Activated T-cell treated with anti-CD3 and anti-CD28 coated beads for 24 hours (primary cell): Measurements from ENCODE around the gene MEGF6.

ENCODE experiments used
- DNase-seq: peaks from one replicate; pipeline ENCODE4 v3.0.0-alpha.2; 2020; ENCODE audit warnings: low read depth

Gene MEGF6

DNA sequence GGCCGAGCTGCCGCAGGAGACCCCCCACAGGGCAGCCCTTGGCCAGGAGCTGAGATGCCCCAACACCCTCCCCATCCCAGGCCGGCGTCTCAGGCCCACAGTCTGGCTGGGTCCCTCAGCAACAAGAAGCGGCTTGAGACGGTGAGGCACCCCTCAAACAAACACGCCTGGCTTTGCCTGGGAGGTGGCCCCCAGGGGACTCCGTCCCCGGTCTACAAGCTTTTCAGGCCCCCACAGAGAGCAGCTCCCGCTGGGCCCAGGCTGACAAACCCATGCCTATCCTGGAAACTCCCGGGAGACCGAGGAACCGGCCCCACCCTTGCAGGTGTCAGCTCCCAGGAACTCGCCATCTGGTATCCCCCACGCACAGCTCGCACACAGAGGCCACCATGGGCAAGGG, 89.9 kb downstream of the MEGF6 start:
- no peak for DNase-seq

DNA sequence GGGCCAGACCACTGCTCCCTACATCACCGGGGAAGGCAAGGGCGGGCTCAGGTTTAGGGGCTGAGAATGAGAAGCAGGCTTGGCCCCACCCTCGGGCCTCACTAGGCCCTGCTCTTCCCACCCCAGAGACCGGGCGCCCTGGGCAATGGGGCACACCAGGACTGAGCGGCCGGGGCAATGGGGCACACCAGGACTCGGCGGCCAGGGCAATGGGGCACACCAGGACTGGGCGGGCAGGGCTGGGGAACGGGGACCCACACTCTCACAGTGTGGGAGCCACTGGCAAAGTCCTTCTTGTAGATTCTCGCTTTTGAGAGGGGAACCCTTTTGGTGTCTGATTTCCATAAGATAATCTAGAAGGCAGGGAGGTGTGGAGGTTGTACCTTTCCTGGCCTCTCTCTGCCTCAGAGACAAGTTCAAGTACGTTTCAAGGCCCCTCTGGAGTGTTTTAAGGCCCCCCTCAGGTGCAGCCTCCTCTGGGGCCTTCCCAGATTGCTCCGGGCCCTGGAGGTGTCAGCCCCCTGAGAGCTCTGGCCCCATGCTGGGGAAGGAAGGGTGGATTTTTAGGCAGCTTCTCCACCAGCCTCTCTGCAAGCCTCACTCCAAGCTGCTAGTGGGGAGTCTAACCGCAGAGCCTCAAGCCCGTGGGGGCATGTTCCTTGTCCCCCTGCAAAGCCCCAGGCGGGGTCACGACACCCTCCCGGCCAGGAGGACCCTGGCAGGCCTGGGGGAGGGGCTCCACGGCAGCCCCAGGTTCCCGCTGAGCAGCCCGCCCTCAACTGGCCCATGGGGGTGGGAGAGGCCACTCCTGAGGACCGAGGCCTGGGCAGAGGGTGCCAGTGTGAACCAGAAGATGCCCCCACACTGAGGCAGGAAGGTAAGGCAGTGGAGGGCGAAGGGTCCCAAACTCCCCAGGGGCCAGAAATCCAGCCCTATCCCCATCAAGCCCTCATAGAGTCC, 90.6 kb downstream of the MEGF6 start:
- no peak for DNase-seq

DNA sequence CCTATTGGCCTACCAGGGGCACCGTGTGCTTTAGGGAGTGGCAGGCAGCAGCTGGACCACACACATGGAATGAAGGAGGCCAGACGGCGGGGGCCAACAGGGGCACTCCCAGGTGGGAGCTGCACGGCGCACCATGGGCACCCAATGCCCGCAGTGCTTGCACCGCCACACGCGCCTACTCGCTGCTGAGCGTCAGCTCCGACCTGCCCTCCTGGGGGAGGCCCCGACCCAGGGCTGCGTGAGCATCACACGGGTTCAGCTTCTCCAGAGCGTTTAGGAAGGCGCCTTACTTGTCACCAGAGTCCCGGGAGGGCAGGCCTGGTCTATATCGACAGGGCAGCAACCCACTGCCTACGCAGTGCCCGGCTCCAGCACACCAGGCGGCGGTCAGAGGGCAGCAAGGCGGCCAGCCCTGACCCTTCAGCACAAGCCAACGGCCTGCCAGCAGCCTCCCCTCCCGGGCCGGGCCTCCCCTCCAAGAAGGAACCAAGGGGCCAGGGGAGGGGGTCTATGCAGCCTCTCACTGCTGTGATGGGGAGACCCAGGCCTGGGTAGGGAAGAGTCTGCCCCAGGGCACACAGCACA, 91.9 kb downstream of the MEGF6 start:
- DNase-seq, result no peak

DNA sequence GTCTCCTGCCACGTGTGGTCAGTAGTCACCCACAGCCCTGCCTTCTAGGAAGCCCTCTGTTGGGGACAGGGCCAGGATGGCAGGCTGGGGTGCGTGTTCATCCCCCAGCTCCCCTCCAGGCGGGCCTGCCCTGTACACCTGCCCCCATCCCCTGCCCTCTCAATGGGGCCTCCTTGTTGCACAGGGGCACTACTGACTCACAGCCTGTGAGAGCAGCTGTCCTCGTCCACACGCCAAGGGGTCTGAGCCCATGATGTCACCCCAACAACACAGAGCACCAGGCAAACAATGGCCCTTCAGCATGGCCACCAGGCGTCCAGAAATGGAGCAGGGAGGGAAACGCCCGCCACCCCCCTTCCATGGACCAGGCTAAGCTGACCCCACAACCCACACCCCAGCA, 92.6 kb downstream of the MEGF6 start:
- no peak for DNase-seq

DNA sequence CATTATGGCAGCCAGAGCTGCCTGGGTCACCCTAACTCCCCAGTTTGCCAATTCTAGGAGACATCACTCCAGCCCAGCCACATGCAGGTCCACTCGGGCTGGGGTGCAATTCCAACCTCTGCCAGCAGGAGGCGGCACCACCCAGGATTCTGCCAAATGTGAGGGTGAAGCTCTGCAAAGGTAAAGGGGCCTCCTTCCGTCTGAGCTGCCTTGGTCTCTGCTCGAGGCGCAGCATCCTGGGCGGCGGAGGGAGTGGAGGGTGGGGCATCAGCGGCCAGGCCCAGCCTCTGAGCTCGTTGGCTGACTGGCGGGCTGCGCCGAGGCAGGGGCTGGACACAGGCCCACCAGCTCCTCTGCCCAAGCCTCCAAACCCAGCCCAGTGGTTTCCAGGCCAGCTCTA, 93.1 kb downstream of the MEGF6 start:
- DNase-seq, result no peak

DNA sequence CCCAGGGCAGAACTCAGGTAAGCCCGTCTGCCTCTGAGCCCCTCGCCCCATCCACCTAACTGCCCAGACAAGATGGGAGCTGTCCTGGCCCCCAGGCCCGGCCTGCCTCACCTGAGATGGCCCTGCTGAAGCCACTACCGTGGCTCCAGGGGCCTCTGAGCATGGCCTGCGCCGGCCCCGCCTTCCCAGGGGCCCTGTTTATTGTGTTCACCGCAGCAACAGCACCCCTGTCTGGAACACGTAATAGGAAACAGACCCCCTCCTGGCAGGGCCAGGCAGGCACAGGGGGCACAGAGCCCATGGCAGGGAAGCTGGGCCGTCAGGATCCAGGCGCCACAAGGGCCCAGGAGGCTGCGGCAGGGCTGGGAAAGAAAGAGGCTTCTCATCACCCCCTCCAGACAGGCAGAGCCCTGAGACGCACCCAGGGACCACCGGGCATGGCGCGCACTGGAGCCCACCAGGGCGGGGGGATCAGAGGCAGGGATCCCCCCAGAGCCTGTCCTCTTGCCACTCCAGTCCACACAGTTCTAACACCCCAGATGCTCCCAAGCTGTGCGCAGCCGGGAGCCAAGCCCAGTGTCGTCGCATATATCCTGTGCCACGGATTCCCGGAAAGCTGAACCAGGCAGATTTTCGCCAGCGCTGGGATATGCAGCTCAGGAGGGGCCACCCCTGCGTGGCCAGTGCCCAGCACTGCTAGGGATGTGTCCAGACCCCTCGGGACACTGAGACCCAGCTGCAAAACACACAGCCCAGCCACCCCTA, 94.2 kb downstream of the MEGF6 start:
- no peak for DNase-seq

DNA sequence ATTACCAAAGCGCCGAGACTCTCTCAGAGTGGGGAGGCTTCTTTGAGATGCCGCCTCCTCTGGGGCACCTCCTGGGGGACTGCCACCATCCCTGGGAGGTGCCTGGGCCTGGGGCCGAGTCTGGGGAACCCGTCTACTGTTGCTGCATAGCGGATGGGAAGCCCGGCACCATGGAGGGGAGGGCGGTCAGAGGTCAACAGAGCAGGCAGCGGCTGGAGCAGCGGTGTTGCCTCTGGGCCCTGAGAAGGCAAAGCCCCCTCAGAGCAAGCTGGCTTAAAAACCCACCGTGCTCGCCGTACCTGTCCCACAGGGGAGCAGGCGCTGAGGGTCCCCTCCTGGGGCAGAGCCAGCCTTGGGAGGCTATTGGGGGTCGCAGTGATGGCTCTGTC, 94.8 kb downstream of the MEGF6 start:
- DNase-seq, result no peak

DNA sequence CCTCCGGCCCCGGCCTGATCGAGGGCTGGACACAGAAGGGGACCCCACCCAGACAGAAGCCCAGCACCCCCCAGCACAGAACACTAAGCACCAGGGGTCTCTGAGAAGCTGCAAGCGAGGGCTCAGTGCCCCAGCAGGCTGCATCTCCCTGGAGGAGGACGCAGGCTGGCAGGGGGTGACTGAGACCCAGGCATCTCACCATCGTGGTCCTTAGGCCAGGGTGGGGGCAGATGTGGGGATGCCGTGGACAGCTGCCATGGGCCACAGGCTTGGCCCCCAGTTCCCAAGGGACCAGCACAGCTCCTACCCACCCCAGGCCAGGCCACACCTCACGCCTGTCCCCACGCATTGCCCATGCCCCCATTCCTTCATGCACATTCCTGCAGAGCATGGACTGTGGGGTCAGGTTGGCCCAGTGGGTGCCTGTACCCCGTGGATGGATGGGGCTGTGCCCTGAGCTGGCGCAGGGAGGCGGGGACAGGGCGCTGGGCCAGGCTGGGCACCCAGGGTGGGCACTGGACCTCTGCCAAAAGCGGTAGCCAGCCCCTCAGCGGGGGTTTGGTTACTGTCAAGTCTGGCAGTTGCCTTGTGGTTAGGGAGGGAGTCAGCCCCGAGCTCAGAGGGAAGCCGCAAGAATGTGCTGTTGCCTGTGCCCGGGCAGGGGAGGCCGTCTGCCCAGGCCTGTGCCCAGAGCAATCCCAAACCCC, 95.4 kb downstream of the MEGF6 start:
- no peak for DNase-seq

DNA sequence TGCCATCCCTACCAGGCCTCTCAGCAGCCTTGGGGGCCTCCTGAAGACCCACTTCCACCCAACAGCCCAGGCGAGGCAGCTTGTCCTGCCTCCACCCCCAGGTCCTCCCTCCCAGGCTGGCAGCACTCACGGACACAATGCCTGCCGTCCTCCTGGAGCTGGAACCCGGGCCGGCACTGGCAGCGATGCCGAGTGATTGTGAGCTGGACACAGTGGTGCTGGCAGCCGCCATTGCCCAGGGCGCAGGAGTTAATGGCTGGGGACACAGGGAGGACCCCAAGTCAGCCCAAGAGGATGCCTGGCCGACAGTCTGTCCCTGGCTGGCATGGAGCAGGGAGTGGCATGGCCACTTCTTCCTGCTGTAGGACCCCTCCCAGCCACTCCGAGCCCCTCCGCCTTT, 96.0 kb downstream of the MEGF6 start:
- no peak for DNase-seq

DNA sequence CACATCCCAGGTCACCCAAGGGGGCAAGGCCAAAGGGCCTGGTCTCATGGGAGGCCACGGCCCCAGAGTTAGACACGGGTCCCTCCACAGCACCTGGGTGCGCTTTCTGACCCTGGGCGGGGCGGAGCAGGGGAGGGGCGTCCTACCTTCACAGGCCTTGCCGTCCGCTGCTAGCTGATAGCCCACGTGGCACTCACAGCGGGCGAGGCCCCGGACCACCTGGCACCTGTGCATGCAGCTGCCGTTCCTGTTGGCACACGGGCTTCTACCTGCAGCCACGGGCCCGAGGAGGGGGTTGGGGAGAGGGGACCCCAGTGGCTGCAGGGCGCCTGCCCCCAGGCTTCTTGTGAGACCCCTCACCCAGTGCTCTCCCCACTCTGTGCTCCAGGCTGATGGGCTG, 96.9 kb downstream of the MEGF6 start:
- DNase-seq, result no peak

DNA sequence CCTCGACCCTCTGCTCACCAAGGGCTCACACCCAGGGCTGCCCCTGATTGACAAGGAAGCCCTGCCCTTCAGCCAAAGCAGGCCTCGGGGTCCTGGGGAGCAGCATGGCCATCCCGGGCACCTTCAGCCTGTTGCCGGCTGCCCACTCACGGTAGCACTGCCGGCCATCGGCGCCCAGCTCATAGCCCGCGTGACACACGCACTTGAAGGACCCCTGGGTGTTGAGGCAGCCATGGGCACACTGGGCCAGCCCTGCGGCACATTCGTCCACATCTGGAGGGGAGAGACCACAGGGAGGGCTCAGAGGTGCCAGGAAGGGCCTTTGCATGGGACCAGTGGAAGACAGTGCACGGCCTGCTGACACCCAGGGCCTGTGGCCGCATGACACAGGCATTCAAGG, 99.5 kb downstream of the MEGF6 start:
- DNase-seq, result no peak

DNA sequence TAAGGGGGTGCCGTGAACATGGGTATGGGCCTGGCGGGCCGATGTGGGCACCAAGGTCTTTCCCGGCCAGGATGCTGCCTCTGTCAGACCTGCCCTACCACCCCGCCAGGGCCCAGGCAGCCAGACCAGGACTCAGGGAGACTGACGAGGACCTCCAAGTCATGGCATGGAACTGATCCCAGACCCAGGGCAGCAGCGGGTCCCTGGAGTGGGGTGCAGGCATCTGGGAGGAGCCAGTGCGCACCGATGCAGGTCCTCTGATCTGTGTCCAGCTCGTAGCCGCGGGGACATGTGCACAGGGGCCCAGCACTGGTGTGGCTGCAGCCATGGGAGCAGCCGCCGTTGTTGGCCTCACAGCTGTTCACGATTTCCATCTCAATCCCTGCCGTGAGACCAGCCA, 100.0 kb downstream of the MEGF6 start:
- DNase-seq, result no peak

DNA sequence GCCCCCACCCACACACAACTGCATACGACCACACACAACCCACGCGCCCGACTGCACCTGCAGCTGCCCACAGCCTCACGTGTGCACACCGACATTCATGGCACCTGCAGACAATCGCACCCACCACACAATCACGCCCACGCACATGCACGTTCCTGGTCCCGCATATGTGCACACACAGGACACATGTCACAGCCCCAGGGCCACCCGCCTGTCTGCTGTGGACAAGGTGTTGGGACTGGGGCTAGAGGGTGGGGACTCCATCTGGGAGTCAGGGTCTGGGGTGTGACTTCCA, 100.4 kb downstream of the MEGF6 start:
- DNase-seq, result no peak

DNA sequence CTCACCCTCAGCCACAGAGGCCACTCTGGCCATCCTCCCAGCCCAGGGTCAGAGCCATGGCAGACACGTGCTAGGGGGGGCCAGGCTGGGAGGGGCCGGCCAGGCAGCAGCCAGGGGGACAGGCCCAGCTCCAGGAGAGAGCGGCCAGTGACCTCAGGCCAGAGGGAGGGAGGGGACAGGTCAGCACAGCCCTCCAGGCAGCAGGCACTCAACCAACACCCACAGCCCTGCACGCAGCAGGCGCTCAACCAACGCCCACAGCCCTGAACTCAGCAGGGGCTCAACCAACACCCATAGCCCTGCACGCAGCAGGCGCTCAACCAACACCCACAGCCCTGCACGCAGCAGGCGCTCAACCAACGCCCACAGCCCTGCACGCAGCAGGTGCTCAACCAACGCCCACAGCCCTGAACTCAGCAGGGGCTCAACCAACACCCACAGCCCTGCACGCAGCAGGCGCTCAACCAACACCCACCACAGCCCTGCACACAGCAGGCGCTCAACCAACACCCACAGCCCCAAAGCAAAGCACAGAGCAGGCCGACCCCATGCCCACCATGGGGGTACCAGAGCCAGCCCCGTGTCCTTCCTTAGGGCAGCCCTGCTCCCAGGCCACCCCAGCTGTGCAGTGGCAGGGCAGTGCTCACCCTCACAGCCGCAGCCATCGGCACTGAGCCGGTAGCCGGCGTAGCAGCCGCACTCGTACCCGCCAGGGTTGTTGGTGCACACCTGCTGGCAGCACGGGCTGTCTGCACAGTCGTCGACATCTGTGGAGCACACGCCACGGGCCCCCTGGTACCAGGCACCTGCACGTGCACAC, 101.0 kb downstream of the MEGF6 start:
- DNase-seq, result no peak

DNA sequence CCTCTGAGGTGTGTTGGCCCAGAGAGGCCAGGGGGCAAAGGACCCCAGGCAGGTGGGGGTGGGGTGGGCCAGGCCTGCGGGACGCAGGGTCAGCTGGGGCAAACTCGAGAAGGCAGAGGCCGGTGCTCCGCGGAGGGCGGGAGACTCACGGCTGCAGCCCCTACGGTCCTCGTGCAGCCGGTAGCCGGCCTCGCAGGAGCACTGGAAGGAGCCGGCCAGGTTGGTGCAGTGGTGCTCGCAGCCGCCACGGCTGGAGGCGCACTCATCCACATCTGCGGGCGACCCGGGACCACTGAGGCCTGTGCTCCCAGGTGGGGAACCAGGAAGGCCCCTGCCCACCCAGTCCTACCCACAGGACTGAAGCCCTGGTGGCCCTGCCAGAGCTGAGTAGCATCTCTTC, 101.6 kb downstream of the MEGF6 start:
- no peak for DNase-seq

DNA sequence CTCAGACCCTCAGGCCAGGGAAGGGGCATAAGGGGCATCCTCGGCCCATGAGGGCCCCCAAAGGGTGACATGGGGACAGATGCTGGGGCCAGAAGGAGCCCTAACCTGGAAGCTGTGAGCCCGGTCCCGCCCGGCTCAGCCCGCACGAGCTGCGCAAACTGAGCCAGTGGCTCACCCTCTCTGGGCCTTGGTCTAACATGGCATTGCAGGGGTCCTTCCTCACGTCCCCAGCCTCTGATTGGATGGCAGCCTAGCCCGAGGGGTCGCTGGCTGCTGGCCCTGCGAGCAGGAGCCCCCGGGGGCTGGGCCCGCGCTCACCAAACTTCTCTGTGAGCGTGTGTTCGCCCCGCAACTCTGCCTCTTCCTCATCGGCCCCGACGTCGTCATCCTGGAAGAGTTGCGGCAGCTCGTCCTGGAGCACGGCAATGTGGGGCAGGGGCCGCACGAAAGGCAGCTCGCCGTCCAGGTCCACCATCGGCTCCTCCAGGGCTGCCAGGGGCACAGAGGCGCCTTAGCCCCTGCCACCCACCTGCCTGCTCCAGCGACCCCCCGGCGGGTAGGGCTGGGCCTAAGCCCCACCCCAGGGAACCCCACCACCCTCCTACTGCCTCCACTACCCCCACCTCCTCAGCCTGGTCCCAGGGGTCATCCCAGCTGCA, 102.4 kb downstream of the MEGF6 start:
- no peak for DNase-seq

DNA sequence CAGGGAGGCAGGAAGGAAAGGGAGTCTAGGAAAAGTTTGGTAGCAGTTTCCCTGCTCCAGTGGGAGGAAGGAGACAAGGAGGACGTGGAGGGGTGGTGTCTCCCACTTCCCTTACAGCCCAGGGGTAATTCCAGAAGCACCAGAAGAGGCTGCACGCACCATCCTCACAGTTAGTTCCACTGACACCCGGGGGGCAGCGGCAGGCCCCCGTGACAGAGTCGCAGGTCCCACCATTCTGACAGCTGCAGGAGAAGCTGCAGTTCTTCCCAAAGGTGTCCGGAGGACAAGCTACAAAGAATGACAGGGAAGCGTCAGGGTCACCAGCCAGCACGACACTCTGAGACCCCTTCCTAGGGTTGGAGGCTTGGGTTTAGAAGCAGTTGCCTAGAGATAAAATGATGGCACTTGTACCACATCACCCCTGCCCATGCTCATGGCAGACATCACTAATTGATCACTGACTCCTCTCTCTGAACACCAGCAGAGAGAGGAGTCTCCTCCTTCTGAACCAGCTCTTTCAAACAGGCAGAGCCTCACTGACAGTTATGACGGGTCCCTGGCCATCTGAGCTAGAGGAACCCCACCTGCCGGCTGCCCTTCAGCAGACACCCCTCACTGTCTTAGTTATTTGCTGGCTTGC, 103.6 kb downstream of the MEGF6 start:
- DNase-seq, result no peak

DNA sequence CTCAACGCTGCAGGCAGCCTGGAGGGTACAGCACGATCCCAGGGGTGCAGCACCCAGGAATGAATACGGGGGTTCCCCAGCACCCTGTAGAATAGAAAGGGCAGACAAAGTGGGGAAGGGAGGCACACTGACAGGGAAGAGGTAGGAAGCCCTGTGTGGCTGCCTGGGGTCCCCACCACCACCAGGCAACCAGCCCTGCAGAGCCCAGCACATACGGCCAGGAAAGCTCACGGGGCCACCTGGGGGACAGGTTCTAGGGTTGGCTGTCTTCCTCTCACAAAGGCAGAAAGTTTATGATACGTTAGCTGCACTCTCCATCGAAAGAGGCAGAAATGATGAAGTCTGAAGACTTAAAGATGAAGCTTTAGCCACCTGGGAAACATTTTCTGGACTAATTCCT, 104.4 kb downstream of the MEGF6 start:
- no peak for DNase-seq

DNA sequence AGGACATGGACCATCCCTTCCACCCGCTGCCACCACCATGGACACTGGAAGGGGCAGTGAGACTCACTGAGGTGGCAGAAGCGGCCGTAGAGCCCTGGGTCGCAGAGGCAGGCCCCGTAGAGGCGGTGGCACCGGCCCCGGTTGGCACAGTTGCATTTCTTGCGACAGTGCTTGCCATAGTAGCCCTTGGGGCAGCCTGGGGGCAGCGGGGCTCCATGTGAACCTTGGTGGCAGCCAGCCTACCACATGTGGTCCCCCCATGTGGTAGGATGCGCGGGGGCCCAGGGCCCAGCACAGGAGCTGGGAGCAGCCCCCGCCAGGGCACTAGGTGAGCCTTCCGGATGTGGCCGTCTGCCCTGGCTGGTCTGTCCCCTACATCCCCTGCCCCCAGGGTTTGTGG, 105.3 kb downstream of the MEGF6 start:
- no peak for DNase-seq

DNA sequence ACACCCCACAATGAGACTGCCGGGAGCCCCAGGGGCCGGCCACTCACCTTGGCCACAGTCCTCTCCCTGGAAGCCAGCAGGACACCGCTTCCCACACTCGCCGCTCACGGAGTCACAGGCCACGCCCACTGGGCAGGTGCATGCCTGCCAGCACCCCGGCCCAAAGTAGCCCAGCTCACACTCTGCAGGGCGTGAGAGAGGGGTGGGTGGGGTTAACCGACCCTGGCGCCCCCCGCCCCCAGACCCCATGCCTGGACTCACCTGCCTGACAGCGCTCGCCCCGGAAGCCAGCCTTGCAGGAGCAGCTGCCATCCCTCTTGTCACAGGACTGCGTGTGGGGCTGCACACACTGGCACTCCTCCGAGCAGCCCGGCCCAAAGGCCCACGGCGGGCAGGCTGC, 106.1 kb downstream of the MEGF6 start:
- no peak for DNase-seq

DNA sequence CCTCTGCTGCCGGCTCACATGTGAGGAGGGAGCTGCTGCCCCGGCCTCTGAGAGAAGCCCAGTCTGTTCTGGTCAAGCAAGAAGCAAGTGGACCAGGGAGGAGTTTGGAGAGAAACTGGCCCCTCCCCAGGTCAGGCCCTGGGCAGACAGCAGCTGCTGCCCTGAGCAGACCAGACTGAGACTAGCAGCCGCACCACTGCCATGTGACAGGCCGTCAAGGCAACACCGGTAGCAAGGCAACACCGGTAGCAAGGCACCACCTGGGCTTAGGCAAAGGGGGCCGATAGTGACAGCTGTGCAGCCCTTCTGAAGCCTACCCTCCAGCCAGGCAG, 106.5 kb downstream of the MEGF6 start:
- no peak for DNase-seq
